BLaER1 treated with 17β-estradiol and CSF1 and Interleukin-3, amounts not matched to agents 10 nM and 100 nM (cell line): Measurements from ENCODE around the gene DLX1.
"Not testable (repeated sequence)": the region's sequence is repeated elsewhere in the genome, so short reads cannot be mapped to it uniquely, and the experiment has no call there.

Experiments used
- H3K27ac ChIP-seq, 11 experiments: shearing (Covaris generic); formaldehyde crosslinking; 2 replicates each; pipeline ENCODE4 v1.8.1; 2022
- H3K27me3 ChIP-seq, 11 experiments: shearing (Covaris generic); formaldehyde crosslinking; 2 replicates each; pipeline ENCODE4 v1.8.1; 2022
- H3K36me3 ChIP-seq, 11 experiments: shearing (Covaris generic); formaldehyde crosslinking; 2 replicates each; pipeline ENCODE4 v1.8.1; 2022
- H3K4me1 ChIP-seq, 10 experiments: shearing (Covaris generic); formaldehyde crosslinking; 2 replicates each; pipeline ENCODE4 v1.8.1; 2022
- H3K4me2 ChIP-seq, 11 experiments: shearing (Covaris generic); formaldehyde crosslinking; 2 replicates each; pipeline ENCODE4 v1.8.1; 2022
- H3K4me3 ChIP-seq, 10 experiments: shearing (Covaris generic); formaldehyde crosslinking; 2 replicates each; pipeline ENCODE4 v1.8.1; 2022
- H3K9ac ChIP-seq, 11 experiments: shearing (Covaris generic); formaldehyde crosslinking; 2 replicates each; pipeline ENCODE4 v1.8.1; 2022
- H3K9me3 ChIP-seq, 11 experiments: shearing (Covaris generic); formaldehyde crosslinking; replicated peaks in 1 of 11; 2 replicates each; pipeline ENCODE4 v1.8.1; 2022
- H4K20me1 ChIP-seq, 11 experiments: shearing (Covaris generic); formaldehyde crosslinking; 2 replicates each; pipeline ENCODE4 v1.8.1; 2022
- Cebpa-rat ChIP-seq, 11 experiments: shearing (Covaris generic); IDR thresholded peaks; 2 replicates each; pipeline ENCODE4 v1.8.1; 2022

DLX1 gene

GRCh38 chr2:172131713-172132555 is 46.6 kb downstream of the DLX1 start:
- Histone ChIP-seq H4K20me1 (no peaks in the 10 kb centered on the region), H3K27me3 (no peaks in the 10 kb centered on the region), H3K27ac (no peak overlapping the region), H3K9ac (no peak overlapping the region), H3K4me1 (no peaks in the 10 kb centered on the region), H3K9me3 (no peaks in the 10 kb centered on the region), H3K4me3 (no peak overlapping the region), H3K4me2 (no peak overlapping the region), H3K36me3 (no peaks in the 10 kb centered on the region)
- TF ChIP-seq Cebpa-rat (IDR thresholded peaks at IDR 0.05) = no peak

- no peaks in the 10 kb centered on the region for H3K4me1 ChIP-seq
- H4K20me1 ChIP-seq = no peaks in the 10 kb centered on the region
- H3K9ac ChIP-seq = no peak overlapping the region
- H3K27ac ChIP-seq = no peak overlapping the region
- no peak overlapping the region for H3K4me3 ChIP-seq
- no peaks in the 10 kb centered on the region for H3K36me3 ChIP-seq
- no peaks in the 10 kb centered on the region for H3K27me3 ChIP-seq
- no peak overlapping the region for H3K4me2 ChIP-seq
- H3K9me3 ChIP-seq = 0 out of 22 replicates have a peak, but pooled peaks cover 0 to 4% (median 0%) of the 10 kb centered on the region in 11 experiments
- no peak for TF ChIP-seq Cebpa-rat (IDR thresholded peaks at IDR 0.05)
Observed at GRCh38 chr2:172134270-172134669, 49.0 kb downstream of the DLX1 start.

- 0 out of 22 replicates have a peak, but pooled peaks of 1 of the 11 experiments have one; percentile 18 for TF ChIP-seq Cebpa-rat (IDR thresholded peaks at IDR 0.05)
- Histone ChIP-seq H3K4me2 (no peak overlapping the region), H3K4me1 (no peaks in the 10 kb centered on the region), H3K27ac (no peak overlapping the region), H4K20me1 (no peaks in the 10 kb centered on the region), H3K36me3 (no peaks in the 10 kb centered on the region), H3K27me3 (no peaks in the 10 kb centered on the region), H3K9ac (no peak overlapping the region), H3K9me3 (peaks cover 0 to 6% (median 0%) of the 10 kb centered on the region in 11 experiments; a peak in 2 of 22 replicates), H3K4me3 (no peak overlapping the region)
Observed at GRCh38 chr2:172135446-172135845, 50.1 kb downstream of the DLX1 start.

GRCh38 chr2:172137109-172137508 is 51.8 kb downstream of the DLX1 start:
- Histone ChIP-seq H3K9ac (no peak overlapping the region), H3K9me3 (peaks cover 0 to 8% (median 0%) of the 10 kb centered on the region in 11 experiments; a peak in 2 of 22 replicates), H3K4me2 (no peak overlapping the region), H3K4me3 (no peak overlapping the region), H4K20me1 (no peaks in the 10 kb centered on the region), H3K4me1 (no peaks in the 10 kb centered on the region), H3K27ac (no peak overlapping the region), H3K36me3 (no peaks in the 10 kb centered on the region), H3K27me3 (no peaks in the 10 kb centered on the region)
- no peak for TF ChIP-seq Cebpa-rat (IDR thresholded peaks at IDR 0.05)

GRCh38 chr2:172137943-172138342 is 52.6 kb downstream of the DLX1 start:
- peaks cover 0 to 8% (median 0%) of the 10 kb centered on the region in 11 experiments; a peak in 2 of 22 replicates for H3K9me3 ChIP-seq
- H3K4me2 ChIP-seq = no peak overlapping the region
- no peak overlapping the region for H3K9ac ChIP-seq
- H3K27ac ChIP-seq = no peak overlapping the region
- no peaks in the 10 kb centered on the region for H4K20me1 ChIP-seq
- TF ChIP-seq Cebpa-rat (IDR thresholded peaks at IDR 0.05) = no peak
- H3K4me3 ChIP-seq = no peak overlapping the region
- H3K27me3 ChIP-seq = no peaks in the 10 kb centered on the region
- H3K36me3 ChIP-seq = no peaks in the 10 kb centered on the region
- no peaks in the 10 kb centered on the region for H3K4me1 ChIP-seq

GRCh38 chr2:172138727-172139126 is 53.4 kb downstream of the DLX1 start:
- not testable (repeated sequence) for H3K27me3 ChIP-seq, H3K4me1 ChIP-seq, H4K20me1 ChIP-seq, H3K9me3 ChIP-seq, H3K36me3 ChIP-seq, H3K4me2 ChIP-seq, H3K9ac ChIP-seq, H3K4me3 ChIP-seq, H3K27ac ChIP-seq
